Fibroblast of lung (primary cell): ENCODE results near the gene SLC13A2. TPM values are rescaled to one million over a fixed set of nuclear protein-coding genes. Genes with fewer than 3 reads are reported as not detected.
"Not testable (repeated sequence)": the region's sequence is repeated elsewhere in the genome, so short reads cannot be mapped to it uniquely, and the experiment has no call there.

Experiments used
- DNase-seq, 2 donors: peaks; one replicate each; pipeline versions ENCODE4 v3.0.0 to v3.0.0-alpha.2; 2010; ENCODE audit warnings: low read depth in 2 of 2
- H2AFZ ChIP-seq: 2 replicates; pipeline ENCODE4 v1.5.1; 2012; ENCODE audit warnings: low read length, control low read depth, inconsistent platforms
- H3K27ac ChIP-seq: 2 replicates; pipeline ENCODE4 v1.5.1; 2011; ENCODE audit warnings: low read length, control low read depth; ENCODE audit not compliant: insufficient read depth
- H3K27me3 ChIP-seq: 2 replicates; pipeline ENCODE4 v1.5.1; 2011; ENCODE audit warnings: mild to moderate bottlenecking, low read length; ENCODE audit not compliant: control insufficient read depth, insufficient read depth
- H3K36me3 ChIP-seq: 2 replicates; pipeline ENCODE4 v1.5.1; 2011; ENCODE audit warnings: low read length; ENCODE audit not compliant: control insufficient read depth, insufficient read depth
- H3K4me1 ChIP-seq: 2 replicates; pipeline ENCODE4 v1.5.1; 2011; ENCODE audit warnings: low read length; ENCODE audit not compliant: control insufficient read depth, insufficient read depth; ENCODE audit errors: extremely low read depth
- H3K4me2 ChIP-seq: 2 replicates; pipeline ENCODE4 v1.5.1; 2011; ENCODE audit warnings: low read length, control low read depth; ENCODE audit not compliant: insufficient read depth; ENCODE audit errors: extremely low read depth
- H3K4me3 ChIP-seq, 4 experiments: fragments of 200-600 bp in 1 of 4; sonication (generic) in 1 of 4; replicated peaks in 1 of 4; 2 replicates each; pipeline ENCODE4 v1.5.1; 2011 to 2016; ENCODE audit warnings: low read length in 4 of 4, low read depth in 3 of 4, mild to moderate bottlenecking in 3 of 4, control low read depth in 2 of 4, inconsistent platforms in 1 of 4, mixed read lengths in 1 of 4; ENCODE audit not compliant: insufficient read depth in 1 of 4; ENCODE audit errors: control extremely low read depth in 1 of 4
- H3K79me2 ChIP-seq: 2 replicates; pipeline ENCODE4 v1.5.1; 2012; ENCODE audit warnings: mild to moderate bottlenecking, low read length, inconsistent platforms; ENCODE audit not compliant: control insufficient read depth, insufficient read depth
- H3K9ac ChIP-seq: 2 replicates; pipeline ENCODE4 v1.5.1; 2011; ENCODE audit warnings: mild to moderate bottlenecking, low read length, control low read depth; ENCODE audit not compliant: insufficient read depth
- H3K9me3 ChIP-seq: 2 replicates; pipeline ENCODE4 v1.5.1; 2012; ENCODE audit warnings: low read depth, low read length; ENCODE audit not compliant: control insufficient read depth, insufficient read depth
- H4K20me1 ChIP-seq: 2 replicates; pipeline ENCODE4 v1.5.1; 2011; ENCODE audit warnings: low read length; ENCODE audit not compliant: control insufficient read depth, insufficient read depth; ENCODE audit errors: extremely low read depth
- EZH2 ChIP-seq: IDR thresholded peaks from 2 replicates; pipeline ENCODE4 v1.5.1; 2012; ENCODE audit warnings: low read length, control low read depth, mild to moderate bottlenecking; ENCODE audit errors: missing control alignments
- polyA plus RNA-seq, 2 donors: library from polyadenylated mRNA; depleted of rRNA in 1 of 2; stranded (reverse) in 1 of 2; unstranded in 1 of 2; fragments of >200 nt; gene quantifications; 2 replicates each; pipeline ENCODE4 v1.2.1, GENCODE V29; 2011 to 2012; ENCODE audit warnings: missing spikeins in 1 of 2
- total RNA-seq: library from RNA; depleted of rRNA; stranded (reverse); fragments of >200 nt; gene quantifications from 2 replicates; pipeline ENCODE4 v1.2.1, GENCODE V29; 2014
- TF ChIP-seq, protein P1 (sequence below), 2 donors: IDR thresholded peaks in 1 of 2; conservative IDR thresholded peaks in 1 of 2; 1 replicate in 1 of 2; 2 replicates in 1 of 2; pipeline ENCODE4 v1.5.1; 2011 to 2012; ENCODE audit warnings: low read length in 2 of 2, control low read depth in 1 of 2, inconsistent platforms in 1 of 2, low read depth in 1 of 2, mild to moderate bottlenecking in 1 of 2

Gene SLC13A2
- total and polyA plus RNA-seq, 2 donors (not counting 1 experiment from before 2014, with no cell fraction given) = not detected

DNA sequence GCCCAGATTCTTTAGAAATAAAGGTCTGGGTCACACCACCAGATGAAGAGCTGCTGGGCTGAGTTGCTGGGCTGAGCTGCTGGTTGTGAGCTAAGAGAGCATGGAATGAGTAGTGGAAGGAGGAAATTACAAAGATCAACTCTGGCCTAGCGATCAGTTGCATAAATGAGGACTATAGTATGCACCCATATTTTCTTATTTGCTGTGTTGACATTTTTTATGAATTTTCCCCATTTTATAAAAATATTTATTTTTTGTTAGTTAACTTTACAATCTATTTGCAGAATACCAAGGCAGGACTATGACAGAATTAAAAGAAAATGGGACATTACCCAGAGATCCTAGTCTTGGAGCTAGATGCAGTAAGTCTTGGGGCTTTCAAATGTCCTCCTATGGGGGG is 23.6 kb upstream of the SLC13A2 start:
- no peak overlapping the region for H3K4me3 ChIP-seq
- TF ChIP-seq, protein P1, sequence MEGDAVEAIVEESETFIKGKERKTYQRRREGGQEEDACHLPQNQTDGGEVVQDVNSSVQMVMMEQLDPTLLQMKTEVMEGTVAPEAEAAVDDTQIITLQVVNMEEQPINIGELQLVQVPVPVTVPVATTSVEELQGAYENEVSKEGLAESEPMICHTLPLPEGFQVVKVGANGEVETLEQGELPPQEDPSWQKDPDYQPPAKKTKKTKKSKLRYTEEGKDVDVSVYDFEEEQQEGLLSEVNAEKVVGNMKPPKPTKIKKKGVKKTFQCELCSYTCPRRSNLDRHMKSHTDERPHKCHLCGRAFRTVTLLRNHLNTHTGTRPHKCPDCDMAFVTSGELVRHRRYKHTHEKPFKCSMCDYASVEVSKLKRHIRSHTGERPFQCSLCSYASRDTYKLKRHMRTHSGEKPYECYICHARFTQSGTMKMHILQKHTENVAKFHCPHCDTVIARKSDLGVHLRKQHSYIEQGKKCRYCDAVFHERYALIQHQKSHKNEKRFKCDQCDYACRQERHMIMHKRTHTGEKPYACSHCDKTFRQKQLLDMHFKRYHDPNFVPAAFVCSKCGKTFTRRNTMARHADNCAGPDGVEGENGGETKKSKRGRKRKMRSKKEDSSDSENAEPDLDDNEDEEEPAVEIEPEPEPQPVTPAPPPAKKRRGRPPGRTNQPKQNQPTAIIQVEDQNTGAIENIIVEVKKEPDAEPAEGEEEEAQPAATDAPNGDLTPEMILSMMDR (conservative IDR thresholded peaks at IDR 0.05 in 1 of 2, IDR thresholded peaks at IDR 0.05 in 1 of 2; ENCODE audit: low read depth in 1 of 2, low read length in 2 of 2) = no peak
- no peak for TF ChIP-seq EZH2
- H3K27me3 ChIP-seq = no peaks in the 10 kb centered on the region
- H3K4me2 ChIP-seq = no peak overlapping the region
- DNase-seq = no peak
- no peaks in the 10 kb centered on the region for H3K36me3 ChIP-seq
- no peaks in the 10 kb centered on the region for H3K9me3 ChIP-seq
- H3K79me2 ChIP-seq = no peaks in the 10 kb centered on the region
- H3K4me1 ChIP-seq = no peaks in the 10 kb centered on the region
- H3K9ac ChIP-seq = no peak overlapping the region
- H3K27ac ChIP-seq = no peak overlapping the region
- H4K20me1 ChIP-seq = no peaks in the 10 kb centered on the region
- no peak overlapping the region for H2AFZ ChIP-seq

DNA sequence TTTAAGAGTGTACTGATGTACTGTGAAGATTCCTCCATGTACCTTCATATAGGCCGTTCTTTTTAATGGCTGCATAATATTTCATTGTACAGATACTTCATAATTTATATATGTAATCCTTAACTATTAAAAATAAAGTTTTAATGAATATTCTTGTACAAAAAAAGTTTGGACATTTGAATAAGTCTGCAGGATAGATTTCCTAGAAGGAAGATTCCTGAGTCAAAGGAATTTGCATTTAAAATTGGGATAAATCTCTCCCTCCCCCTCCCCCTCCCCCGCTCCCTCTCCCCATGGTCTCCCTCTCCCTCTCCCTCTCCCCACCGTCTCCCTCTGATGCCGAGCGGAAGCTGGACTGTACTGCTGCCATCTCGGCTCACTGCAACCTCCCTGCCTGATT is 15.6 kb upstream of the SLC13A2 start:
- DNase-seq = no peak
- TF ChIP-seq EZH2 = no peak
- TF ChIP-seq, protein P1 (conservative IDR thresholded peaks at IDR 0.05 in 1 of 2, IDR thresholded peaks at IDR 0.05 in 1 of 2; ENCODE audit: low read depth in 1 of 2, low read length in 2 of 2) = no peak
- no peaks in the 10 kb centered on the region for H4K20me1 ChIP-seq

DNA sequence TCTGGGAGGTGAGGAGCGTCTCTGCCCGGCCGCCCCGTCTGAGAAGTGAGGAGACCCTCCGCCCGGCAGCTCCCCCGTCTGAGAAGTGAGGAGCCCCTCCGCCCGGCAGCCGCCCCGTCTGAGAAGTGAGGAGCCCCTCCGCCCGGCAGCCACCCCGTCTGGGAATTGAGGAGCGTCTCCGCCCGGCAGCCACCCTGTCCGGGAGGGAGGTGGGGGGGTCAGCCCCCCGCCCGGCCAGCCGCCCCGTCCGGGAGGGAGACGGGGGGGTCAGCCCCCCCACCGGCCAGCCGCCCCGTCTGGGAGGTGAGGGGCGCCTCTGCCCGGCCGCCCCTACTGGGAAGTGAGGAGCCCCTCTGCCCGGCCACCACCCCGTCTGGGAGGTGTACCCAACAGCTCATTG is 14.6 kb upstream of the SLC13A2 start:
- not testable (repeated sequence) for H3K4me1 ChIP-seq, H3K79me2 ChIP-seq, H3K9ac ChIP-seq, H3K36me3 ChIP-seq, H3K27me3 ChIP-seq, H3K27ac ChIP-seq, H3K4me3 ChIP-seq, H4K20me1 ChIP-seq, H3K4me2 ChIP-seq, H3K9me3 ChIP-seq, DNase-seq, H2AFZ ChIP-seq

More for the DNA sequence above, 15.6 kb upstream of the SLC13A2 start:
- no peaks in the 10 kb centered on the region for H3K36me3 ChIP-seq
- H3K9ac ChIP-seq = no peak overlapping the region
- no peaks in the 10 kb centered on the region for H3K9me3 ChIP-seq
- no peak overlapping the region for H2AFZ ChIP-seq
- no peak overlapping the region for H3K4me3 ChIP-seq
- no peaks in the 10 kb centered on the region for H3K4me1 ChIP-seq
- no peaks in the 10 kb centered on the region for H3K27me3 ChIP-seq
- no peaks in the 10 kb centered on the region for H3K79me2 ChIP-seq
- H3K27ac ChIP-seq = no peak overlapping the region
- no peak overlapping the region for H3K4me2 ChIP-seq
